ENCODE data around the gene BCHE.

DNA sequence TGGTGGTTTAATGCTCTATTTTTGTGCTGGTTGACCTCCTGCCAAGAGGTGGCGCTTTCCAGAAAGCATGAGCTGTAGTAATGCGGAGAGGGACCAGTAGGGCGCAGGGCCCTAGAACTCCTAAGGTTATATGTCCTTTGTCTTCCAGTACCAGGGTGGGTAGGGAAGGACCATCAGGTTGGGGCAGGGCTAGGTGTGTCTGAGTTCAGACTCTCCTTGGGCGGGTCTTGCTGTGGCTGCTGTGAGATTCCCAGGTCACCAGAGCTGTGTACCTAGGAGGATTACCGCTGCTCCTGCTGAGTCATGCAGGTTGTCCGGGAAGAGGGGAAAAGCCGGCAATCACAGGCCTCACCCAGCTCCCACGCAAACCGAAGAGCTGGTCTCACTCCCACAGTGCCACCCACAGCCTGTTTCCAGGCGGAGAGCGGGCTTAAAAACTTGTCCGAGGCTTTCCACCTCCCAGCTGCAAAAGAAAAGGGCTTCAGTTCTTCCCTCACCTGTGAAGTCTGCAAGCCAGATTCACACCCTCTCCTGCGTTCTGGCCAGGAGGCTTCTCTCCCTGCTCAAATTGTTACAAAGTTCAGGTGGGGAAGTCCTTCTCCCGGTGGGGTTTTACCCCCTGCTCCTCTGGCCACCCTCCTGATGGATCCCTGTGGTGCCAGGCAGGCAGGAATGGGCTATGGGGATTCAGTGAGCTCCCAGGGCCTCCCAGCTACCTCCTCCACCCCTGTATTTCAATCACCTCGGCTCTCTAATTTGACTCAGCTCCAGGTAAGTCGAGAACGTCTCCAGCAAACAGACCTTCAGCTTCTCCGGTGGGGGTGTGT lies 37.7 kb upstream of the BCHE start:
- TF ChIP-seq EZH2 (IDR thresholded peaks at IDR 0.05; ENCODE audit: borderline replicate concordance, low read depth, low read length, poor library complexity, severe bottlenecking): no peak
- TF ChIP-seq CTCF (conservative IDR thresholded peaks at IDR 0.05; ENCODE audit: low read depth, low read length): no peak
